ENCODE measurements around the gene OSBPL1A.

OSBPL1A gene

DNA sequence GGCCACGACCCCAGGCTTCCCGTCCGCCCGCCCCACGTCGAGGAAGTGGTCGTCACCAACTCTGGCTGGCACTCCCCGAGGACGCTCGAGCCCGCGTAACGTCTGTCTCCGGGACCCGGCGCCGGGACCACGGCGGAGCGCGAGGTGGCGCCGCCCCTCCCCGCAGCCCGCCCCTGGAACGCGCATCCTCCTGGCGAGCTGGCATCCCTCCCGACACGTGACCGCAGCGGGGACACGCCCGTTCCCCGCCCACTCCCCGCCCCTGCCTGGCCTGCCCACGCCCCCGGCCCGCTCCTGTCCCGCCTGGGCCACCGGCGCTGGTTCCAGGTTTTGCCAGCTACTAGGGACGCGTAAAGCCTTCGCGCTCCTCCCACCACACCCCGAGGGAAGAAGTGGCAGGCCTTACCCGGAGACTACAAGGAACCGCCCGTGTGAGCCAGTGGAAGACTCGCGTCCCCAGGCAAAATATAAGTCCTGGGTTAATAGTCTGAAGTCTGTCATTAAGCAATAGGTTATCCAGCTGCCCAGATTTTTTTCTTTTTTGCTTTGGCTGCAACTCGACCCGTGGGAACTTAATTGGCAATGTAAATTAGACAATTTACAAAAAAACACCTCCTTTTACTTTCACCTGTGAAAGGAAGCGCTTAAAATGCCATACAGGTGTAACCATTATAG, at the start of gene OSBPL1A:
Gene OSBPL1A (minus strand): TSS at position 131 of the 675 bp plus-strand sequence. CDS start 20,291 bp downstream, outside the sequence.
- DNase-seq (ENCODE audit: low spot score): peak; percentile 91

GRCh38 chr18:24446953-24447538, 49.4 kb upstream of the OSBPL1A start:
- DNase-seq (ENCODE audit: low spot score): no peak

- no peak for DNase-seq (ENCODE audit: low spot score)
Measured at GRCh38 chr18:24446453-24446852, 48.8 kb upstream of the OSBPL1A start.

GRCh38 chr18:24443870-24444269, 46.2 kb upstream of the OSBPL1A start:
- DNase-seq (ENCODE audit: low spot score): no peak

DNA sequence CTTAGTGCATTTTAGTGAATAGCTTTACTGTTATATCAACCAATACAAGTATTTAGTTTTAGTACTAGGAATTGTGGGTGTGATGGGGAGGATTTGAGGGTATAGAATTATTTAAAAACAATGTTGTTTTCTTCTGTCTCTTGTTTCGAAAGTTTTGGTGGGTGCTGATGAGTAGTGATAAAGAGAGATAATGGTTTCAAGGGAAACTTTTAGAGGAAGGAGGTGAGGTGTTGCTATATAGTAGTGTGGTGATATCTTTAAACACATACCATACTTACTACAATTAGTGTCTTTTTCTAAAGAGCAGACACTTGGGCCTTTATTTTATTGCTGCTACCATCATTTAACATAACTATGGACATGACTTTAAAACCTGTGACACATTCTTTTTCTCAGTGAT, 39.3 kb upstream of the OSBPL1A start:
- DNase-seq (ENCODE audit: low spot score): no peak

GRCh38 chr18:24432618-24433017, 35.0 kb upstream of the OSBPL1A start:
- DNase-seq (ENCODE audit: low spot score): no peak

- no peak for DNase-seq (ENCODE audit: low spot score)
Measured at GRCh38 chr18:24429188-24429587, 31.6 kb upstream of the OSBPL1A start.

- no peak for DNase-seq (ENCODE audit: low spot score)
Measured at GRCh38 chr18:24428709-24429108, 31.1 kb upstream of the OSBPL1A start.

- peak; percentile 15 for DNase-seq (ENCODE audit: low spot score)
Measured at GRCh38 chr18:24427484-24427883, 29.9 kb upstream of the OSBPL1A start.

GRCh38 chr18:24426398-24427294, 29.0 kb upstream of the OSBPL1A start, which contains the start of gene IMPACT:
TSS of gene IMPACT (plus strand) at chr18:24426670. CDS start at chr18:24426757, 87 bp downstream.
- peak; percentile 82 for DNase-seq (ENCODE audit: low spot score)

GRCh38 chr18:24426073-24426397, 28.4 kb upstream of the OSBPL1A start:
- DNase-seq (ENCODE audit: low spot score): no peak

DNA sequence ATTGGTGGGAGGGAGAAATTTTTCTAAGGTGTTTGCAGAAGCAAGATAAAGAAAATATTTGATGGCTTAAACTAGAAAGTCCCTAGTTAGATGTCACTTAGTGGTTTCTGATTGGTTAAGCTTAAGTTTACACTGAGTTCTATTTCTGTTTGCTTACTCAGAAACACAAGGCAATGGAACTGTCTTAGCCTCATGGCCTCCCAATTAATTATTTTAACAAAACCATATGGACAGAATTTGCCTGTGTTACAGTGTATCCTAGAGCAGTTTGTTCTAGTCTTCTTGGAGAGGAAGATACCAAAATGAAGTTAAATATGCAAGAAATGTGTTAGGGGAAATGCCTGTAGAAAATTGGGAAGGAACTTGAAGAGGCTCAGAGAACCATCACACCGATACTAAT, 24.2 kb upstream of the OSBPL1A start:
- DNase-seq (ENCODE audit: low spot score): no peak

DNA sequence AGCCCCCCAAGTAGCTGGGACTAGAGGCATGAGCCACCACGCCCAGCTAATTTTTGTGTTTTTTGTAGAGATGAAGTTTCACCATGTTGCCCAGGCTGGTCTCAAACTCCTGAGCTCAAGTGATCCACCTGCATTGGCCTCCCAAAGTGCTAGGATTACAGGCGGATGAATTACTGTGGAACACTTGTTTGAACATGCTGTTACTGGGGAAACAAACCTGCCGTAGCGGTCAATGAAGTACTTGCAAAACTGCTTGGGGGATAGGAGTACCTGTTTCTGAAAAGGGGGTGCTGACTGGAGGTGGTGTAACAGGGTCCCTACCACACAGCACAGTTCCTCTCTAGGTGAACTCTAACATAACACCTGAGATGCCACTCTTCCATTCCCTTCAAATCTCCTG, 22.9 kb upstream of the OSBPL1A start:
- no peak for DNase-seq (ENCODE audit: low spot score)

GRCh38 chr18:24417480-24417879, 19.9 kb upstream of the OSBPL1A start:
- no peak for DNase-seq (ENCODE audit: low spot score)

DNA sequence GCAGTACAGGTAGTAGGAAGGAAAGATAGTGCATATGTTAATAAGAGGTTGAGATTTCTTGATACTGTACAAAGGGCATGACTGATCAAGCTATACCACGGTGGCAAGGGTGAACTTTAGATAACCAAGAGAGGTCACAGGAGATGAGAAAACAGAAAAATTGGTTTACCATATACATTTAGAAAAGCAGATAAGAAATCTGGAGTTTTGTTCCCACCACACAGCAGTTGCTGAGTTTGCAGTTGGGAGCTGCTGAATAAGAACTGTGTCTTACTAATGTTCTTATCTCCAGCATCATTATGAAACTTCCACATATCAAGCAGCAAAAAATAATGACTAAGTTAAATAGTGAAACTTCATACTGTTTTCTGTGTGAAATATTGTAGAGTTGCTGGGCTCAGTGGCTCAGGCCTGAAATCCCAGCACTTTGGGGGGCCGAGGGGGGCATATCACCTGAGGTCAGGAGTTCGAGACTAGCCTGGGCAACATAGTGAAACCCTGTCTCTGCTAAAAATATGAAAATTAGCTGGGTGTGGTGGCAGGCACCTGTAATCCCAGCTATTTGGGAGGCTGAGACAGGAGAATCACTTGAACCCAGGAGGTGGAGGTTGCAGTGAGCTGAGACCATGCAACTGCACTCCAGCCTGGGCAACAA, 16.9 kb upstream of the OSBPL1A start:
- no peak for DNase-seq (ENCODE audit: low spot score)

- no peak for DNase-seq (ENCODE audit: low spot score)
Measured at GRCh38 chr18:24413148-24413547, 15.5 kb upstream of the OSBPL1A start.

DNA sequence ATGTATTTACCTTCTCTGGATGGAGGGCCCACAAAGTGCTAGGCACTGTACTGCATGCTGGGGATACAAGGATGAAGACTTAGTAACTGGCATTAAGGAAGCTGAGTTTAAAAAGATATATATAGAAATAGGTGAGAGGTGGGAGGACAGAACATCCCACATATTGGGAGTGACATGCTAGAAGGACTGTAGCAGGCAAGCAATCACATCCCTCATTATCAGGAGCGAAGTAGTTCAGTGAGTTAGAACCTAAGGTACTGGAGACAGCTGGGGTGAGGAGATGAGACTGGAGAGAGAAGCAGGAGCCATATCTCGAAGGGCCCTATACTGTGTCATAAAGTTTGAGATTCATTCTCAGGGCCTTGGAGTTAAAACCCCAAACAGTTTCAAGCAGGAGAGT, 10.9 kb upstream of the OSBPL1A start:
- no peak for DNase-seq (ENCODE audit: low spot score)

DNA sequence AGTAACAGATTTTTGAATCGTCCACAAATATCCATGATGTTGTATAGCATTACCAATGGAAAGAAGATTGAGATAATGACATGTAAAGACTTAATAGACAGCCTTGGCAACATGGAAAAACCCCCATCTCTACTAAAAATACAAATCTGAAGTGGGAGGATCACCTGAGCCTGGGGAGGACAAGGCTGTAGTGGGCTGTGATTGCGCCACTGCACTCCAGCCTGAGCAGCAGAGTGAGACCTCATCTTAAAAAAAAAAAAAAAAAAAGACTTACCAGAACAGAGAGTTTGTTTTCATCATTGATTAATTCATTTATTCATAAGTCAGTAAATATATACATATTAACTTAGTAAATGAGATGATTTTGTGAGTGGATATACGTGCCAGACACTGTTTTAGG, 7.0 kb upstream of the OSBPL1A start:
- DNase-seq (ENCODE audit: low spot score): no peak

DNA sequence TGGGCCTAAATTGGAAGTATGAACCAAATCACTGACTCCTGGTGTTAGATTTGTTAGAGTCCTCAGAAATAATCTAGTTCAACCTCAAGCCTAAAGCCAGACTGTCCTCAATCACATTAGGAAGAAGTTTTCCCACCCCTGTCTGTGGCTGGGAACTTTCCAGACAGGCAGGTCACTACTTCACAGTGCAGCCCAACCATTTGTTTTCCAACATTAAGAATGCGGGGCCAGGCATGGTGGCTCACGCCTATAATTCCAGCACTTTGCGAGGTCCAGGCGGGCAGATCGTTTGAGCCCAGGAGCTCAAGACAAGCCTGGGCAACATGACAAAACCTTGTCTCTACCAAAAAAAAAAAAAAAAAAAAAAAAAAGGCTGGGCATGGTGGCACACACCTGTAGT, 5.5 kb upstream of the OSBPL1A start:
- DNase-seq (ENCODE audit: low spot score): no peak

GRCh38 chr18:24402209-24402785, 4.7 kb upstream of the OSBPL1A start:
- no peak for DNase-seq (ENCODE audit: low spot score)

GRCh38 chr18:24400587-24400986, 3.0 kb upstream of the OSBPL1A start:
- DNase-seq (ENCODE audit: low spot score): peak; percentile 16

DNA sequence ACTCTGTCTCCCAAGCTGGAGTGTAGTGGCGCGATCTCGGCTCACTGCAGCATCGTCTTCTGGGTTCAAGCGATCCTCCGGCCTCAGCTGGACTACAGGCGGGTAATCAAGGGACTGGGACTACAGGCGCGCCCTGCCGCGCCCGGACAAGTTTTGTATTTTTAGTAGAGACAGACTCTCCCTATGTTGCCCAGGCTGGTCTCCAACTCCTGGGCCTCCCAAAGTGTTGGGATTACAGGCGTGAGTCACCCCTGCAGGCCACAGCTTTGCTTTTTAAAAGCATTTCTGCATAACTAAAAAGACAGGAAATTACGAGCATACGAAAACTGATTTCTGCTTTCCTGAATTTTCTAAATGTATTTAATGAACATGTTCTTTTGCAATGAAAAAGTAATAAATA, 916 bp upstream of the OSBPL1A start:
- DNase-seq (ENCODE audit: low spot score): no peak

All from kidney capillary endothelial cell (primary cell).